CD4-positive, alpha-beta T cell (primary cell): Measurements from ENCODE around the gene FAM171A1. TPM values are rescaled to one million over a fixed set of nuclear protein-coding genes. Genes with fewer than 3 reads are reported as not detected.

Experiments
- ATAC-seq: fragments of 200-7000 bp; cut with Tn5 transposase; one replicate; pipeline ENCODE4 v1.10.0; 2022; ENCODE audit warnings: mild to moderate bottlenecking; ENCODE audit not compliant: poor library complexity
- CTCF ChIA-PET: fragments of 350-600 bp; sonication (Branson Sonifier 250); formaldehyde crosslinking; loops from one replicate; lab custom pipeline; 2021; ENCODE audit warnings: antibody characterized with exemption, inconsistent platforms; lab: Charles Lee
- POLR2A ChIA-PET: fragments of 350-600 bp; sonication (Branson Sonifier 250); formaldehyde crosslinking; loops from one replicate; lab custom pipeline; 2021; ENCODE audit warnings: antibody characterized with exemption, inconsistent platforms; lab: Charles Lee
- DNase-seq, 14 experiments: peaks; one replicate each; pipeline ENCODE4 v3.0.0-alpha.2; 2013 to 2020; ENCODE audit warnings: mixed read lengths in 2 of 14
- H3K27ac ChIP-seq, 2 donors: one replicate each; pipeline versions ENCODE4 v1.5.1 to v1.7.0; 2013; ENCODE audit warnings: low read length in 2 of 2, low read depth in 1 of 2, mild to moderate bottlenecking in 1 of 2
- H3K27me3 ChIP-seq, 2 experiments: 1 replicate in 1 of 2; 2 replicates in 1 of 2; pipeline versions ENCODE4 v1.6.1 to v1.7.0; 2013; ENCODE audit warnings: low read length in 2 of 2, control low read depth in 1 of 2, mild to moderate bottlenecking in 1 of 2, moderate library complexity in 1 of 2; ENCODE audit not compliant: insufficient read depth in 2 of 2, control insufficient read depth in 1 of 2
- H3K36me3 ChIP-seq: one replicate; pipeline ENCODE4 v1.6.1; 2013; ENCODE audit warnings: low read length, control low read depth; ENCODE audit not compliant: insufficient read depth
- H3K4me1 ChIP-seq: one replicate; pipeline ENCODE4 v1.6.1; 2013; ENCODE audit warnings: low read length, control low read depth; ENCODE audit not compliant: insufficient read depth
- H3K4me3 ChIP-seq: one replicate; pipeline ENCODE4 v1.5.1; 2013; ENCODE audit warnings: mild to moderate bottlenecking, low read length, moderate library complexity
- H3K9me3 ChIP-seq, 2 experiments: 1 replicate in 1 of 2; 2 replicates in 1 of 2; pipeline versions ENCODE4 v1.6.1 to v1.7.0; 2013; ENCODE audit warnings: low read length in 2 of 2, mild to moderate bottlenecking in 2 of 2, control low read depth in 1 of 2, moderate library complexity in 1 of 2; ENCODE audit not compliant: control insufficient read depth in 1 of 2, insufficient read depth in 1 of 2
- H3K27ac Mint-ChIP-seq: one replicate; pipeline ENCODE4 v1.8.0; 2020; ENCODE audit warnings: mixed read lengths
- H3K27me3 Mint-ChIP-seq: one replicate; pipeline ENCODE4 v1.8.0; 2021; ENCODE audit warnings: mixed read lengths
- H3K36me3 Mint-ChIP-seq: one replicate; pipeline ENCODE4 v1.8.0; 2021; ENCODE audit warnings: low read depth, mixed read lengths
- H3K4me1 Mint-ChIP-seq: one replicate; pipeline ENCODE4 v1.8.0; 2021; ENCODE audit warnings: low read depth, mixed read lengths
- H3K4me3 Mint-ChIP-seq: one replicate; pipeline ENCODE4 v1.8.0; 2020; ENCODE audit warnings: mild to moderate bottlenecking, mixed read lengths
- H3K9me3 Mint-ChIP-seq: one replicate; pipeline ENCODE4 v1.8.0; 2020; ENCODE audit warnings: mixed read lengths
- intact Hi-C, 2 experiments: fragments of 100-400 bp; cut with DNase I in 1 of 2; cut with micrococcal nuclease in 1 of 2; formaldehyde crosslinking; loops; one replicate each; pipeline versions ENCODE4 v1.15.1 to v1.9.0; 2023 to 2025; cut with DNase I, micrococcal nuclease
- total RNA-seq, 174 experiments: library from RNA in 2 of 174; stranded (reverse) in 2 of 174; gene quantifications; one replicate each; pipeline ENCODE4 v1.2.3 and lab custom pipeline; 2021 to 2026
- TF ChIP-seq, protein P1 (sequence below): fragments of 200-600 bp; IDR thresholded peaks from one replicate; pipeline ENCODE4 v1.8.0; 2022; ENCODE audit warnings: antibody characterized with exemption, mild to moderate bottlenecking

FAM171A1 gene
- total RNA-seq, 2 experiments from 2014 or later: 1.8 to 2.6 TPM

DNA sequence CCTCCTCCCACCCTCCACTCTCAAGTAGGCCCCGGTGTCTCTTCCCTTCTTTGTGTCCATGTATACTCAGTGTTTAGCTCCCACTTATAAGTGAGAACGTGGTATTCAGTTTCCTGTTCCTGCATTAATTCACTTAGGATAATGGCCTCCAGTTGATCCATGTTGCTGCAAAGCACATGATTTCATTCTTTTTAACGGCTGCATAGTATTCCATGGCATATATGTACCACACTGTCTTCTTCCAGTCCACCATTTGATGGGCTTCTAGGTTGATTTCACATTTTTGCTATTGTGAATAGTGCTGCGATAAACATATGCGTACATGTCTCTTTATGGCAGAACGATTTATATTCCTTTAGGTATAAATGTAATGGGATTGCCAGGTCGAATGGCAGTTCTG lies 51.0 kb downstream of the FAM171A1 start:
- ATAC-seq (no peak), DNase-seq (no peak)
- POLR2A ChIA-PET: no interaction called here
- Histone ChIP-seq H3K36me3 (no peaks in the 10 kb centered on the region), H3K4me3 (no peak overlapping the region), H3K27me3 (peaks cover 0 to 3% of the 10 kb centered on the region in 2 experiments), H3K4me1 (no peaks in the 10 kb centered on the region), H3K9me3 (no peaks in the 10 kb centered on the region), H3K27ac (no peak overlapping the region)
- CTCF ChIA-PET: no interaction called here
- Mint-ChIP-seq H3K36me3 (no peaks in the 10 kb centered on the region), H3K27me3 (no peaks in the 10 kb centered on the region), H3K27ac (no peak overlapping the region), H3K4me3 (no peak overlapping the region), H3K4me1 (no peaks in the 10 kb centered on the region), H3K9me3 (no peaks in the 10 kb centered on the region)
- intact Hi-C loops: no loop called here
- TF ChIP-seq, protein P1, sequence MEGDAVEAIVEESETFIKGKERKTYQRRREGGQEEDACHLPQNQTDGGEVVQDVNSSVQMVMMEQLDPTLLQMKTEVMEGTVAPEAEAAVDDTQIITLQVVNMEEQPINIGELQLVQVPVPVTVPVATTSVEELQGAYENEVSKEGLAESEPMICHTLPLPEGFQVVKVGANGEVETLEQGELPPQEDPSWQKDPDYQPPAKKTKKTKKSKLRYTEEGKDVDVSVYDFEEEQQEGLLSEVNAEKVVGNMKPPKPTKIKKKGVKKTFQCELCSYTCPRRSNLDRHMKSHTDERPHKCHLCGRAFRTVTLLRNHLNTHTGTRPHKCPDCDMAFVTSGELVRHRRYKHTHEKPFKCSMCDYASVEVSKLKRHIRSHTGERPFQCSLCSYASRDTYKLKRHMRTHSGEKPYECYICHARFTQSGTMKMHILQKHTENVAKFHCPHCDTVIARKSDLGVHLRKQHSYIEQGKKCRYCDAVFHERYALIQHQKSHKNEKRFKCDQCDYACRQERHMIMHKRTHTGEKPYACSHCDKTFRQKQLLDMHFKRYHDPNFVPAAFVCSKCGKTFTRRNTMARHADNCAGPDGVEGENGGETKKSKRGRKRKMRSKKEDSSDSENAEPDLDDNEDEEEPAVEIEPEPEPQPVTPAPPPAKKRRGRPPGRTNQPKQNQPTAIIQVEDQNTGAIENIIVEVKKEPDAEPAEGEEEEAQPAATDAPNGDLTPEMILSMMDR: no peak

DNA sequence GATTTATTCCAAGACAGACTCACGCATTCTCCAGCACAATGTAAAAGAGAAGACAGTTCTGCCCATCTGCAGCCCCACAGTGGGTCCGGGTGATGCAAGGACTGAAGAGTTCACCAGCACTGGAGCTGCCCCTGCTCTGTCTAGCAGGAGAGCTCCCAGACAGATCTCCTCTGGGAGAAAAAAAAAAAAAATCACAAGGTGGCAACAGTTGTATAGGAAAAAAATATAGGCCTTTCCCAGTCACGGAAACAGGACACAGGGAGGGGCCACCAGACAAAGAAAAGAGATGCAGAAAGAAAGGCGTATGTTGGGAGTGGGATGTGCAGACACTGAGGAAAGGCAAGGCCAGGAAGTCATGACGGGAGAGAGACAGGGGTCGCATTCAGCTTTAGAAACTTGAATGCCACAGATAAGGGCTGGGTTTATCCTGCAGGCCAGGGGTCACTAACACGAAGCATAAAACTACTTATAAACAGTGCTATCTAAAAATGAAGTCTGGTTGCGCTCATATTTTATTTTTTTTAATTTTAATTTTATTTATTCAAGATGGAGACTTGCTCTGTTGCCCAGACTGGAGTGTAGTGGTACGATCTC lies 54.1 kb downstream of the FAM171A1 start:
- H3K4me1 Mint-ChIP-seq: peaks cover 7% of the 10 kb centered on the region
- H3K4me3 Mint-ChIP-seq: no peak overlapping the region
- ChIA-PET CTCF (no interaction called here), POLR2A (no interaction called here)
- H3K27ac ChIP-seq: no peak overlapping the region
- no peaks in the 10 kb centered on the region for H3K9me3 ChIP-seq
- H3K27ac Mint-ChIP-seq: no peak overlapping the region
- intact Hi-C loops: no loop called here
- TF ChIP-seq, protein P1: no peak
- H3K4me3 ChIP-seq: no peak overlapping the region
- no peaks in the 10 kb centered on the region for H3K9me3 Mint-ChIP-seq
- no peaks in the 10 kb centered on the region for H3K36me3 Mint-ChIP-seq
- DNase-seq (no peak), ATAC-seq (no peak)
- H3K36me3 ChIP-seq: no peaks in the 10 kb centered on the region
- no peaks in the 10 kb centered on the region for H3K27me3 ChIP-seq
- no peaks in the 10 kb centered on the region for H3K4me1 ChIP-seq
- no peaks in the 10 kb centered on the region for H3K27me3 Mint-ChIP-seq

DNA sequence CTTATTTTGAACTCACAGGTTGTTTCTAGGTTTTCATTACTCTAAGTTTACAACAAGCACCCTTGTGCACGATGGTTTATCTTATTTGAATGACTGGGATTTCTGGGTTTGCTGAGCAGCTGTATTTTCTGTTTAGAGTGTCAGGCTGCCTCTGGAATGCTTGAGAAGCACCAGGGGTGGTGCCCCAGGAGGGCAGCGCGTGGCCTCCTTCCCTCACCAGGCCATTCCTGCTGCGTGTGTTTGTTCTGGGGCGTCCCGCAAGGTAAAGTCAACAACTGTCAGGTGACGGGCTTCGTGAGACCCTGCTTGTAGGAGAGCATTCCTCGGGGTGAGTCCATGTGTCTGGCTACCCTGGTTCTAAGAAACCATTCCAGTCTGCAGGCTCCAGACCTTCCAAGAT lies 54.9 kb downstream of the FAM171A1 start:
- H3K4me1 Mint-ChIP-seq: peaks cover 7% of the 10 kb centered on the region
- H3K27ac Mint-ChIP-seq: no peak overlapping the region
- H3K36me3 ChIP-seq: no peaks in the 10 kb centered on the region
- no peaks in the 10 kb centered on the region for H3K9me3 Mint-ChIP-seq
- H3K27me3 Mint-ChIP-seq: no peaks in the 10 kb centered on the region
- TF ChIP-seq, protein P1: no peak
- no peaks in the 10 kb centered on the region for H3K27me3 ChIP-seq
- intact Hi-C loops: no loop called here
- ATAC-seq (no peak), DNase-seq (no peak)
- H3K27ac ChIP-seq: no peak overlapping the region
- ChIA-PET CTCF (no interaction called here), POLR2A (no interaction called here)
- H3K36me3 Mint-ChIP-seq: no peaks in the 10 kb centered on the region
- H3K9me3 ChIP-seq: no peaks in the 10 kb centered on the region
- H3K4me3 Mint-ChIP-seq: no peak overlapping the region
- H3K4me1 ChIP-seq: no peaks in the 10 kb centered on the region
- no peak overlapping the region for H3K4me3 ChIP-seq
